GM19452 (cell line): ENCODE measurements around the gene KIFC1.

Experiments used
- ATAC-seq: cut with Tn5 transposase; IDR thresholded peaks from one replicate; pipeline ENCODE4 v1.9.1; 2021; ENCODE audit not compliant: unreplicated experiment

Gene KIFC1

DNA sequence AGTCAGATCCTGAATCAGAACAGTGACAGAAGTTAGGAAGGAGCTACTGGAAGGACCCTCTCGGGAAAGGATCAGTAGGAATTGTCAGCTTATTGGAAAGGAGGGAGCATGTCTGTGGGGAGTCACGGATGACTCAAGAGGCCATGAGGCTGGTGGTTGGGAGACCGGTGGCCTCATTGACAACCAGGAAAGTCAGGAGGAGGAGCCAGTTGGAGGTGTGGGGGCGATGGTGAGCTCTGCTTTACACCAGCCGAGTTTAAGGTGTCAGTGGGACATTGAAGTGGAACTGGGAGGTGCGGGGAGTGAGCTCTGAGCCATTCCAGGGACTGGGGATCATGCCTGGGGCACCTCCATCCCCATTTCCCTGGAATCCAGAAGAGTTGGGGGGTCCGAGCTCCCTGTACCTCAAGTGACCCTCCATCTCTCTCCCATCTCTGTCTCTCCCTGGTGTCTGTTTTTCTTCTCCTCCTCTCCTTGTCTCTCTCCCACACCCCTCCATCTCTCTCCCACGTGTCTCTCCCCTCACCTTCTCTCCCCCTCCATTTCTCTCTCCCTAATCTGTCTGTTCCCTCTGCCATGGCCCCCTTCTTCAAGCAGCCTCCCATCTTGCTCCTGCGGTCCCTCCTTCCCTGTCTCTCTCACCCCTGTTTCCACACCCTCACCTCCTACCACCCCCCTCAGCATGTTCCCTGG, 48.5 kb downstream of the KIFC1 start:
- ATAC-seq = no peak

GRCh38 chr6:33440649-33441309, 49.2 kb downstream of the KIFC1 start:
- ATAC-seq = no peak

GRCh38 chr6:33441457-33441856, 49.8 kb downstream of the KIFC1 start:
- ATAC-seq = no peak

DNA sequence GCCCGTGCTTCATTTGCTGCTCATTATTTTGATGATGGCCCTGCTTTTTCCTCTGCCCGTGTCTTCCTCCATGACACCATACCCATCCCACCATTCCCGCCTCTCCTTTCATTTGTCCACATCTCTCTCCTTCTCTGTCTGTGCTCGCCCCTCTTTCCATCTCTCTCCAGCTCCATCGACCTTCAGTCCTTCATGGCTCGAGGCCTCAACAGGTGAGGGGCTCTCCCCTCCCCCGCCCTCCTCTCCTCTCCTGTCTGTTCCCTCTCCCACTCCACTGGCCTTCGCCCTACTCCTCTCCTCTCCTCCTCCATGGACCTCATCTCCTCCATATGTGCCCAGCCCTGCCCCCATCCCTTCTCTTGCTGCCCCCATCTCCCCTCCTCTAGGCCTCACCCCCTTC, 50.7 kb downstream of the KIFC1 start:
- ATAC-seq = no peak

GRCh38 chr6:33443025-33443424, 51.4 kb downstream of the KIFC1 start:
- no peak for ATAC-seq

- ATAC-seq = no peak
These were observed 52.2 kb downstream of the KIFC1 start for GRCh38 chr6:33443619-33444504.

DNA sequence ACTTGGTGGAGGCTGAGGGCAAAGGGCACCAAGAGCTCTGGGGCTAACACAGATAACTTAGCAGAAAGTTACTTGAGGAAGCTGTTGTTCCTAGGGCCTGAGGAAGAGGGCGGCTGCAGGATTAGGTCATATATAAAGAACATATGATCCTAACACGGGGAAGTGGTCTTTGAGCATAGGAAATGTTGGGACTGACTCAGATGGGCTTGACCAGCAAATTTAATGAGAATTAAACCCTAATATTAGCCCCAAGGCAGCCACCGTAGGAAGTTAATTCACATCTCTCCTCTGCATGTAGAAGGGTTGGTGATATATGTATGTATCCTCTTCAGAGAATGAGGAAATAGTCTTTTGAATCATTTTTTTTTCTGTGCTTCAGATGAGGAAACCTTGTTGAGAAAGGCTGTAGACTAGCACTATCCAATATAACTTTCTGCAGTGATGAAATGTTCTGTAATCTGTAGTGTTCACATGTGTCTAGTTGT, 53.5 kb downstream of the KIFC1 start:
- no peak for ATAC-seq

DNA sequence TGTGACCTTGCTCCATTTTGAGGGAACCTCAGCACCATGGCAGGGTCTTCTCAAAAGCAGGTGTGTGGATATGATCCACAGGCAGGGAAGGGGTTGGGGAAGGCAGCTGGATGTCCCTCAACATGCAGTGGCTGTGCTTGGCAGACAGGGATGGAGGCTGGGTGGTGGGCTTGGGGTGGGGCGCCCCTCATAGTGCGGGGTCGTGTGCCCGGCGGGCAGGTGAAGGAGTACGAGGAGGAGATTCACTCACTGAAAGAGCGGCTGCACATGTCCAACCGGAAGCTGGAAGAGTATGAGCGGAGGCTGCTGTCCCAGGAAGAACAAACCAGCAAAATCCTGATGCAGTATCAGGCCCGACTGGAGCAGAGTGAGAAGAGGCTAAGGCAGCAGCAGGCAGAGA, 54.7 kb downstream of the KIFC1 start:
- no peak for ATAC-seq

- no peak for ATAC-seq
These were observed 58.8 kb downstream of the KIFC1 start for GRCh38 chr6:33450434-33450833.

- ATAC-seq = no peak
These were observed 60.0 kb downstream of the KIFC1 start for GRCh38 chr6:33451606-33452005.

DNA sequence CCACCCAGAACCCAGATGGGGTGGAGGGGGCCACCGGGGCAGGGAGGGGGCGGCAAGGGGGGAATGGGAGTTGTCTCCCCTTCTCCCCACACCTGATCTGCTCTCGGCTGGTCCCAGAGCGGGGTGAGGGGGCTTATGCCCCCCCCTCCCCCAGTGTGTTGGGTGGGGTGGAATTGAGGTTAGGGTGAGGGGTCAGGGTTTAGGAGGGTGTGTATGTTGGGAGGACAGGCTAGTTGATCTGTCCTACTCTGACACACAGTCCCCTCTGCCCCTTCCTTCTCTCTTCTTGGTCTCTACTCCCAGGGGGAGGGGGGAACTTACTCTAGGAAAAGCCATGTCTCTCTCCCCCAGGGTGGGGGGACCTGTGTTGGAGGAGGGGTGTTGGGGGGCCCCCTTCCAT, 60.9 kb downstream of the KIFC1 start:
- ATAC-seq = no peak

- ATAC-seq = no peak
These were observed 61.9 kb downstream of the KIFC1 start for GRCh38 chr6:33453393-33454008.

- peak; percentile 100 for ATAC-seq
These were observed 62.7 kb downstream of the KIFC1 start, which contains the start of gene ZBTB9 for GRCh38 chr6:33454009-33454946. Gene ZBTB9 (plus strand): TSS chr6:33454576. CDS start chr6:33455101, 525 bp downstream.

DNA sequence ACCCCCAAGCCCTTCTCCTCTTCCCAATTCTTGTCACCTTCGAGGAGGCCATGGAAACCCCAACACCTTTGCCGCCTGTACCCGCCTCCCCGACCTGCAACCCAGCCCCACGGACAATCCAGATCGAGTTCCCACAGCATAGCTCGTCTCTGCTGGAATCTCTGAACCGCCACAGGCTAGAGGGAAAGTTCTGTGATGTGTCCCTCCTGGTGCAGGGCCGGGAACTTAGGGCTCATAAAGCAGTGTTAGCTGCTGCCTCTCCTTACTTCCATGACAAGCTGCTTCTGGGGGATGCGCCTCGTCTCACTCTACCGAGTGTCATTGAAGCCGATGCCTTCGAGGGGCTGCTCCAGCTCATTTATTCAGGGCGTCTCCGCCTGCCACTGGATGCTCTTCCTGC, 63.4 kb downstream of the KIFC1 start:
- no peak for ATAC-seq

DNA sequence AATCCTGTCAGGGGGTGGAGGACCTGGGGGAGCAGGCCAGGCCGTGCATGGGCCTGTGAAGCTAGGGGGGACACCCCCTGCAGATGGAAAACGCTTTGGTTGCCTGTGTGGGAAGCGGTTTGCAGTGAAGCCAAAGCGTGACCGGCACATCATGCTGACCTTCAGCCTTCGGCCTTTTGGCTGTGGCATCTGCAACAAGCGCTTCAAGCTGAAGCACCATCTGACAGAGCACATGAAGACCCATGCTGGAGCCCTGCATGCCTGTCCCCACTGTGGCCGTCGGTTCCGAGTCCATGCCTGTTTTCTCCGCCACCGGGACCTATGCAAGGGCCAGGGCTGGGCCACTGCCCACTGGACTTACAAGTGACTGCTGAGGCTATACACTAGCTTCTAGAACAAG, 64.5 kb downstream of the KIFC1 start:
- ATAC-seq = no peak

GRCh38 chr6:33458676-33459075, 67.1 kb downstream of the KIFC1 start:
- ATAC-seq = no peak

DNA sequence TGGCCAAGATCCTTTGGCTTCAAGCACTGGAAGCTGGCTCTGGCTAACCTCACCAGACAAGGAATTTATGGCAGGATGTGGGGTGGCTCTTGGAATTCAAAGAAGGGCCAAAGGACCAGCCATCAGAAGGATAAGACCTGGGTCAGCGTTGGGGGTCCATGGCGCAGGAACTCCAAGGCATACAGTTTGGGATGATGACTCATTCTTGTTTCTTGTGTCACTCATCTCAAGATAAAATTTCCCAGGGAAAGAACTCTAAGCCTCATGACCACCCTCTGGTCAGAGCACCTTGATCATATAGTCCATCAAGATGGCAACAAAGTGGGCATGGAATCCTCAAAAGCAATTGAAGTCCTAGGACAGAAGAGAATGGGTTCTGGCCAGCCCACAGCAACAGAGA, 67.6 kb downstream of the KIFC1 start:
- no peak for ATAC-seq
